Hepatocyte (in vitro differentiated cells): ENCODE results near the gene FAM237B. TPM values are rescaled to one million over a fixed set of nuclear protein-coding genes. Genes with fewer than 3 reads are reported as not detected.

ENCODE experiments used
- DNase-seq: peaks from one replicate; pipeline ENCODE4 v3.0.0-alpha.2; 2016; ENCODE audit warnings: low spot score
- H2AFZ ChIP-seq: fragments of 200-600 bp; sonication (generic); 2 replicates; pipeline ENCODE4 v1.6.0; 2016; ENCODE audit warnings: antibody characterized with exemption, mild to moderate bottlenecking
- H3K27ac ChIP-seq: fragments of 200-600 bp; sonication (generic); 2 replicates; pipeline ENCODE4 v1.5.1; 2016; ENCODE audit warnings: mild to moderate bottlenecking
- H3K27me3 ChIP-seq: fragments of 200-600 bp; sonication (generic); 2 replicates; pipeline ENCODE4 v1.6.1; 2016
- H3K36me3 ChIP-seq: fragments of 200-600 bp; sonication (generic); replicated peaks from 2 replicates; pipeline ENCODE4 v1.5.1; 2016; ENCODE audit warnings: low read depth; ENCODE audit not compliant: insufficient read depth
- H3K4me1 ChIP-seq: fragments of 200-600 bp; sonication (generic); 2 replicates; pipeline ENCODE4 v1.5.1; 2016; ENCODE audit warnings: mild to moderate bottlenecking, moderate library complexity; ENCODE audit not compliant: insufficient read depth
- H3K4me2 ChIP-seq: fragments of 200-600 bp; sonication (generic); 2 replicates; pipeline ENCODE4 v1.6.0; 2016
- H3K4me3 ChIP-seq: fragments of 200-600 bp; sonication (generic); 2 replicates; pipeline ENCODE4 v1.5.1; 2016; ENCODE audit warnings: mild to moderate bottlenecking
- H3K79me2 ChIP-seq: fragments of 200-600 bp; sonication (generic); 2 replicates; pipeline ENCODE4 v1.6.0; 2017; ENCODE audit warnings: mild to moderate bottlenecking
- H3K9me2 ChIP-seq: fragments of 200-600 bp; sonication (generic); replicated peaks from 2 replicates; pipeline ENCODE4 v1.6.0; 2017; ENCODE audit warnings: mild to moderate bottlenecking; ENCODE audit not compliant: insufficient read depth
- H3K9me3 ChIP-seq: fragments of 200-600 bp; sonication (generic); 2 replicates; pipeline ENCODE4 v1.5.1; 2016; ENCODE audit warnings: low read depth, mild to moderate bottlenecking
- H4K20me1 ChIP-seq: fragments of 200-600 bp; sonication (generic); 2 replicates; pipeline ENCODE4 v1.6.0; 2016; ENCODE audit warnings: mild to moderate bottlenecking; ENCODE audit not compliant: insufficient read depth, poor library complexity, severe bottlenecking
- EZH2 ChIP-seq: fragments of 200-600 bp; sonication (generic); IDR thresholded peaks from 2 replicates; pipeline ENCODE4 v1.6.1; 2016; ENCODE audit warnings: antibody characterized with exemption, mild to moderate bottlenecking, borderline replicate concordance
- EZH2phosphoT487 ChIP-seq: fragments of 200-600 bp; sonication (generic); IDR thresholded peaks from one replicate; pipeline ENCODE4 v1.6.1; 2018; ENCODE audit warnings: antibody characterized with exemption, mild to moderate bottlenecking, low read depth, moderate library complexity; ENCODE audit not compliant: unreplicated experiment, severe bottlenecking
- WGBS: methylation state at CpG from one replicate; pipeline ENCODE4 v1.1.6; 2016; ENCODE audit warnings: low lambda C conversion rate; ENCODE audit errors: missing lambda C conversion rate; 5-methylcytosine and 5-hydroxymethylcytosine counted together
- polyA plus RNA-seq: library from polyadenylated mRNA; unstranded; fragments of >200 nt; fragmentation: Nextera tagmentation; extraction: Ambion mirVana; gene quantifications from 2 replicates; pipeline ENCODE4 v1.2.1, GENCODE V29; 2016
- total RNA-seq: library from RNA; depleted of rRNA; stranded (reverse); fragments of >200 nt; gene quantifications from 2 replicates; pipeline ENCODE4 v1.2.3, GENCODE V29; 2014
- TF ChIP-seq, protein P1 (sequence below): fragments of 200-600 bp; sonication (generic); IDR thresholded peaks from 2 replicates; pipeline ENCODE4 v1.5.1; 2016; ENCODE audit warnings: antibody characterized with exemption, mild to moderate bottlenecking; ENCODE audit not compliant: poor library complexity

Gene FAM237B
- total and polyA plus RNA-seq, 2 experiments from 2014 or later: not detected

DNA sequence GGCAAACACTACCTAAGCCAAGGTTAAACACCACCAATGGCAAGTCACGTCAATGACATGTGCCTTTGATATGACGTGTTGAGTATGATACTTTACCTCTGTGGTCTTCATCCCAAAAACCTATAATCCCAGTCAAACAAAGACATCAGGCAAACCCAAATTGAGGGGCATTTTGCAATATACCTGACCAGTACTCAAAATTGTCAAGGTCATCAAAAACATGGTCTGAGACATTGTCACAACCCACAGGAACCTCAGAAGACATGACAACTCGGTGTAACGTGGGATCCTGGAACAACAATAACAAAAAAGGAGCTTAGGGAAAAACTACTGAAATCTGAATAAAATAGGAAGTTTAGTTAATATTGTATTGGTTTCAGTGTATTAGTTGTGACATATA, 7.2 kb downstream of the FAM237B start:
- no peaks in the 10 kb centered on the region for H4K20me1 ChIP-seq
- no peak overlapping the region for H3K27ac ChIP-seq
- peaks cover 24% of the 10 kb centered on the region for H3K27me3 ChIP-seq
- DNase-seq: no peak
- no peaks in the 10 kb centered on the region for H3K4me1 ChIP-seq
- no peak overlapping the region for H3K4me2 ChIP-seq
- WGBS: 79% methylated on average over 4 of the region's 4 CpGs
- H3K36me3 ChIP-seq: no peaks in the 10 kb centered on the region
- no peaks in the 10 kb centered on the region for H3K9me3 ChIP-seq
- H2AFZ ChIP-seq: no peak overlapping the region
- no peak for TF ChIP-seq EZH2phosphoT487
- TF ChIP-seq EZH2: no peak
- TF ChIP-seq, protein P1, sequence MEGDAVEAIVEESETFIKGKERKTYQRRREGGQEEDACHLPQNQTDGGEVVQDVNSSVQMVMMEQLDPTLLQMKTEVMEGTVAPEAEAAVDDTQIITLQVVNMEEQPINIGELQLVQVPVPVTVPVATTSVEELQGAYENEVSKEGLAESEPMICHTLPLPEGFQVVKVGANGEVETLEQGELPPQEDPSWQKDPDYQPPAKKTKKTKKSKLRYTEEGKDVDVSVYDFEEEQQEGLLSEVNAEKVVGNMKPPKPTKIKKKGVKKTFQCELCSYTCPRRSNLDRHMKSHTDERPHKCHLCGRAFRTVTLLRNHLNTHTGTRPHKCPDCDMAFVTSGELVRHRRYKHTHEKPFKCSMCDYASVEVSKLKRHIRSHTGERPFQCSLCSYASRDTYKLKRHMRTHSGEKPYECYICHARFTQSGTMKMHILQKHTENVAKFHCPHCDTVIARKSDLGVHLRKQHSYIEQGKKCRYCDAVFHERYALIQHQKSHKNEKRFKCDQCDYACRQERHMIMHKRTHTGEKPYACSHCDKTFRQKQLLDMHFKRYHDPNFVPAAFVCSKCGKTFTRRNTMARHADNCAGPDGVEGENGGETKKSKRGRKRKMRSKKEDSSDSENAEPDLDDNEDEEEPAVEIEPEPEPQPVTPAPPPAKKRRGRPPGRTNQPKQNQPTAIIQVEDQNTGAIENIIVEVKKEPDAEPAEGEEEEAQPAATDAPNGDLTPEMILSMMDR: no peak
- H3K9me2 ChIP-seq: no peaks in the 10 kb centered on the region
- H3K79me2 ChIP-seq: no peaks in the 10 kb centered on the region
- no peak overlapping the region for H3K4me3 ChIP-seq

DNA sequence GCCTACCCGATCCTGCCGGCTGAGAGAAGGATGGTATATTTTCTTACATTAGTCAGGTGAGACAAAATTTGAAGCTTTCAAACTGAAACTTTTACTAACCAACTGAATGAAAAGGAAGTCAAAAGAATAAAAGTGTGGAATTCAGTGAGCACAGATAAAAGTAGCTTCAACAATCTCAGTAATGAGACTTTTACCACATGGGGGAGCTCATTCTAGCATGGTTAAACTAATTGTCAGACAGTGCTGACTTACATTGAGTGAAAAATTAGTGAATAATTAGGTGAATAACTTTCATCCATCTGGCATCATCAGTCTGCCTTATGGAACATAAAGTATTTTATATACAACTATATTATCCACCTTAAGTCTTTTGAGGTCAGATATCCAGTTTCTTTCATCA, 8.4 kb downstream of the FAM237B start:
- no peaks in the 10 kb centered on the region for H3K36me3 ChIP-seq
- peaks cover 13% of the 10 kb centered on the region for H3K27me3 ChIP-seq
- H4K20me1 ChIP-seq: no peaks in the 10 kb centered on the region
- no peaks in the 10 kb centered on the region for H3K9me3 ChIP-seq
- no peak overlapping the region for H3K4me3 ChIP-seq
- H2AFZ ChIP-seq: no peak overlapping the region
- H3K79me2 ChIP-seq: no peaks in the 10 kb centered on the region
- no peak for DNase-seq
- no peaks in the 10 kb centered on the region for H3K4me1 ChIP-seq
- H3K4me2 ChIP-seq: no peak overlapping the region
- no peaks in the 10 kb centered on the region for H3K9me2 ChIP-seq
- no peak overlapping the region for H3K27ac ChIP-seq
- 84% methylated on average over 2 of the region's 2 CpGs for WGBS
- TF ChIP-seq, protein P1: peak; percentile 16
- no peak for TF ChIP-seq EZH2phosphoT487

DNA sequence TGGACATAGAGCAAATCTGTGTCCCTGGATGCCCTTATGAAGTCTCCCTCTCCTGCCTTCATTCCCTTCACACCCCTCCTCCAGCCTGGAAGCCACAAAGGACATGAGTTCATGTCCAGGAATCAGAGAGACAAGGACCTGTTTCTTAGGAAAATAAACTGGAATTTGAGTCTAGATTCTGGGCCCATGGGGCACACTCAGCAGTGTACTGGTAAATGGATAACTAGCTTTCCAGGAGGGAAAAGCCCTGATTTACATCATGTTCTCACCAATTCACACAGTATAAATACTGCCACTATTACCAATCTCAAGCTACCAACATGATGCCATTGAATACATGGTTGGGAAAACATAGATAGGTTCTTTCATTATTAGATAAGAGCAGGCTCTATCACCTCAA, 9.9 kb downstream of the FAM237B start:
- TF ChIP-seq EZH2phosphoT487: no peak
- TF ChIP-seq, protein P1: no peak
- TF ChIP-seq EZH2: no peak

DNA sequence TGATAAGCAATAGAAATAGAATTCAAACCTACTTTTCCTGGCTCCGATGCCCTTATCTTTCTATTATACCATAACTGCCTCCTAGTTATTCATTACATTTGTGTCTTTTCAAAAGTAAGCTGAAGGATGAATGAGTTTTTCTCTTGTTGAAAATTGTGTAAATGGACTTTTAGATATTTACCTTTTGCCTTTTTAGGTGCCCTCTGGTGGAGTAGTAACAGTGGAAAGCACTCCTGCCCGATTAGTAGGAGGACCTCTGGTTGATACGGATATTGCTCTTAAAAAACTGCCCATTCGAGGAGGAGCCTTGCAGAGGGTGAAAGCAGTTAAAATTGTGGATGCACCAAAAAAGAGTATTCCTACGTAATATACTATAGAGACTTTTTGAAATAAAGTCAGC, 11.2 kb downstream of the FAM237B start:
- H4K20me1 ChIP-seq: no peaks in the 10 kb centered on the region
- WGBS: 77% methylated on average over 5 of the region's 5 CpGs
- H3K4me2 ChIP-seq: no peak overlapping the region
- no peak for DNase-seq
- H3K79me2 ChIP-seq: no peaks in the 10 kb centered on the region
- no peaks in the 10 kb centered on the region for H3K4me1 ChIP-seq
- no peaks in the 10 kb centered on the region for H3K27me3 ChIP-seq
- no peaks in the 10 kb centered on the region for H3K36me3 ChIP-seq
- H2AFZ ChIP-seq: no peak overlapping the region
- no peaks in the 10 kb centered on the region for H3K9me2 ChIP-seq
- no peak overlapping the region for H3K27ac ChIP-seq
- TF ChIP-seq, protein P1: no peak
- TF ChIP-seq EZH2phosphoT487 (no peak), EZH2 (no peak)
- no peak overlapping the region for H3K4me3 ChIP-seq
- H3K9me3 ChIP-seq: no peaks in the 10 kb centered on the region

More for the DNA sequence above, 9.9 kb downstream of the FAM237B start:
- Histone ChIP-seq H3K9me2 (no peaks in the 10 kb centered on the region), H3K4me2 (no peak overlapping the region), H3K36me3 (no peaks in the 10 kb centered on the region), H4K20me1 (no peaks in the 10 kb centered on the region), H3K27me3 (no peaks in the 10 kb centered on the region), H3K79me2 (no peaks in the 10 kb centered on the region), H3K4me1 (no peaks in the 10 kb centered on the region), H2AFZ (no peak overlapping the region), H3K27ac (no peak overlapping the region), H3K9me3 (no peaks in the 10 kb centered on the region), H3K4me3 (no peak overlapping the region)
- no peak for DNase-seq
